ENCODE data around the gene ACSM4. TPM values are rescaled to one million over a fixed set of nuclear protein-coding genes. Genes with fewer than 3 reads are reported as not detected.

ACSM4 gene
- total RNA-seq, 2 experiments from 2014 or later: not detected

DNA sequence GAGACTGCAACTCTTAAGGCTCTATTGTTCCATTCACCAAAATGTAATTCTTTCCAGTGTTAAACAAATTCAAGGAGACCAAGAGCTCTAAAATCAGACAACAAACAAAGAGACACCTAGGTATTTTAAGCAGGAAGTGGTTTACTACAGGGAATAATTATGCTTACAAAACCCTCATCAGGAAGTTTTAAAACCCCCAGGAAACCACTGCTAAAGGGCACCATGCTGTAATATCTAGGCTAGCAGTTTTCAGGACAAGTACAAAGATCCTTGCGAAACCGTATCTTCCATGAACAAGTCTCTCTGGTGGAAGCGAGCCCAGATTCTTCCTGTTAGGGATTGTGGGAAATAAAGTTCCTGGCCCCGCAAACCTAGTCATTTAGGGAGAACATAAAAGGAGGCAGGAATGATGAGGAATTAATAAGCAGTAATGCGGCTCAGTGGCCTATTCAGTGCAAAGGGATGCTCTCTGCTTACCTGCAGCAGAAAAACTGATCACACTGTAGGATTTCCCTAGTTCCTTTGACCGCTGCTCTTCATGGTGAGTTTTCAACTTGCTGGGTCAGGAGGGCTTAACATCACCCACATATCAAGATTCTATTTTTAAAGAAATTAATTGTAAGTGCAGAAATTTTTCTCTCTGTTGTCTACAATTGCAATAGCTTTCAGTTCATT is 42.8 kb downstream of the ACSM4 start:
- DNase-seq (no peak), ATAC-seq (no peak)
- H3K36me3 Mint-ChIP-seq (ENCODE audit: low read depth): no peaks in the 10 kb centered on the region
- H3K4me1 Mint-ChIP-seq (ENCODE audit: low read depth): peaks cover 24% of the 10 kb centered on the region
- H3K4me3 Mint-ChIP-seq: no peak overlapping the region
- no peaks in the 10 kb centered on the region for H3K27me3 Mint-ChIP-seq
- CTCF ChIA-PET: no interaction called here
- H3K27ac Mint-ChIP-seq: peak overlapping the region; percentile 30
- POLR2A ChIA-PET: no interaction called here
- intact Hi-C loops (cut with micrococcal nuclease): no loop called here
- TF ChIP-seq, protein P1, sequence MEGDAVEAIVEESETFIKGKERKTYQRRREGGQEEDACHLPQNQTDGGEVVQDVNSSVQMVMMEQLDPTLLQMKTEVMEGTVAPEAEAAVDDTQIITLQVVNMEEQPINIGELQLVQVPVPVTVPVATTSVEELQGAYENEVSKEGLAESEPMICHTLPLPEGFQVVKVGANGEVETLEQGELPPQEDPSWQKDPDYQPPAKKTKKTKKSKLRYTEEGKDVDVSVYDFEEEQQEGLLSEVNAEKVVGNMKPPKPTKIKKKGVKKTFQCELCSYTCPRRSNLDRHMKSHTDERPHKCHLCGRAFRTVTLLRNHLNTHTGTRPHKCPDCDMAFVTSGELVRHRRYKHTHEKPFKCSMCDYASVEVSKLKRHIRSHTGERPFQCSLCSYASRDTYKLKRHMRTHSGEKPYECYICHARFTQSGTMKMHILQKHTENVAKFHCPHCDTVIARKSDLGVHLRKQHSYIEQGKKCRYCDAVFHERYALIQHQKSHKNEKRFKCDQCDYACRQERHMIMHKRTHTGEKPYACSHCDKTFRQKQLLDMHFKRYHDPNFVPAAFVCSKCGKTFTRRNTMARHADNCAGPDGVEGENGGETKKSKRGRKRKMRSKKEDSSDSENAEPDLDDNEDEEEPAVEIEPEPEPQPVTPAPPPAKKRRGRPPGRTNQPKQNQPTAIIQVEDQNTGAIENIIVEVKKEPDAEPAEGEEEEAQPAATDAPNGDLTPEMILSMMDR (IDR thresholded peaks at IDR 0.05): no peak
- peaks cover 13% of the 10 kb centered on the region for H3K9me3 Mint-ChIP-seq

DNA sequence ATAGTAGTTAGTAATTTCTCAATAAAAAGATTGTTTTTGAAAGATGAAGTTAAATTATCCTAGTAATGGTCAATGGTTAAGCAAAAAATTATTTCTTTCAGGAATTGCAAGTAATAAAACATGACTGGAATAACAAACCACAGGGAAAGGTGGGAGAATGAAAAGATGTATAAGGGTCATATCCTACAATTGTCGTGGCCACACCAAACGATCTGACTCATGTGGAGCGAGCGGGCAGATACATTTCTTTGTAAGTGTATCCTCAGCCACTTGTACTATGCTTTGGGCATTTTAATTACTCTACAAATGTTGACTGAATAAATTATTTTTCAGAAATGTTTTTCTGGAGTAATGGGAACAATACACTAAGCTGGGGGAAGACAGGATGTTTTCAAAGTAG is 45.5 kb downstream of the ACSM4 start:
- ATAC-seq: no peak
- H3K4me1 Mint-ChIP-seq (ENCODE audit: low read depth): peaks cover 24% of the 10 kb centered on the region
- H3K9me3 Mint-ChIP-seq: peaks cover 11% of the 10 kb centered on the region
- no peak overlapping the region for H3K4me3 Mint-ChIP-seq
- TF ChIP-seq, protein P1 (IDR thresholded peaks at IDR 0.05): no peak
- H3K27me3 Mint-ChIP-seq: peaks cover 2% of the 10 kb centered on the region
- ChIA-PET CTCF (interaction anchor here (1.0 kb wide), 1 partner anchor 129 kb away, joined by 3 read pairs; no protein-coding TSS in a partner anchor), POLR2A (no interaction called here)
- no peak for DNase-seq
- H3K36me3 Mint-ChIP-seq (ENCODE audit: low read depth): no peaks in the 10 kb centered on the region
- intact Hi-C loops (cut with micrococcal nuclease): no loop called here
- no peak overlapping the region for H3K27ac Mint-ChIP-seq

DNA sequence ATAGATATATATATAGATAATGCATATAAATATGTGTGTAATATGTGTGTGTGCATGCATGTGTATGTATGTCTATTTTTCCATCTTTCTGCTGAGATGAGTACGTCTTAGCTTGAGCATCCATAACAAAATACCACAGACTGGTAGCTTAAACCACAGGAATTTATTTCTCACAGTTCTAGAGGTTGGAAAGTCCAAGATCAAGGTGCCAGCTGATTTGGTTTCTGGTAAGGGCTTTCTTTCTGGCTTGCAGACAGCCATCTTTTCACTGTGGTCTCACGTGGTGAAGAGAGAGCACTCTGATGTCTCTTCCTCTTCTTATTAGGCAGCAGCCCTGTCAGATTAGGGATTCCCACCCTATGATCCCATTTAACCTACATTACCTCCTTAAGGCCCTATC is 47.3 kb downstream of the ACSM4 start:
- H3K9me3 Mint-ChIP-seq: no peaks in the 10 kb centered on the region
- intact Hi-C loops (cut with micrococcal nuclease): no loop called here
- no peak overlapping the region for H3K4me3 Mint-ChIP-seq
- CTCF ChIA-PET: no interaction called here
- TF ChIP-seq, protein P1 (IDR thresholded peaks at IDR 0.05): no peak
- H3K27ac Mint-ChIP-seq: no peak overlapping the region
- DNase-seq: peak; percentile 3
- POLR2A ChIA-PET: no interaction called here
- no peak for ATAC-seq
- peaks cover 21% of the 10 kb centered on the region for H3K4me1 Mint-ChIP-seq (ENCODE audit: low read depth)
- H3K27me3 Mint-ChIP-seq: peaks cover 2% of the 10 kb centered on the region
- no peaks in the 10 kb centered on the region for H3K36me3 Mint-ChIP-seq (ENCODE audit: low read depth)

DNA sequence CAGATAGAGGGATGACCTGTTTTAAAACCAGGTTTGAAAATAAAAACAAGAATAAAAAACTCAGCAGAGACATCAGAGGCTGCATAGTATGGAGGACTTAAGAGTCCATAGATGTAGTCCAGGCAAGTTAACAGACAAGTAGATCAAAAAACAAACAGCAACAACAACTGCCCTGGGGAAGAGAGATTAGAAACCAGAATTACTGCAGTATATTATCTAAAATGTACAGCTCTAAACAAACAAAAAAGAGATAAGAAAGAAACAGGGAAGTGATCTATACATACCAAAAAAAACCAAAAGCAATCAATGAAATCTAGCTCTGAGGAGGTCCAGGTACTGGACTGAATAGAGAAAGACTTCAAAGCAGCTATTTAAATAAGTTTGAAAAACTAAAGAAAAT is 48.8 kb downstream of the ACSM4 start:
- Mint-ChIP-seq H3K27me3 (peaks cover 3% of the 10 kb centered on the region), H3K4me3 (no peak overlapping the region), H3K4me1 (ENCODE audit: low read depth) (peaks cover 12% of the 10 kb centered on the region), H3K9me3 (no peaks in the 10 kb centered on the region), H3K27ac (no peak overlapping the region), H3K36me3 (ENCODE audit: low read depth) (no peaks in the 10 kb centered on the region)
- TF ChIP-seq, protein P1 (IDR thresholded peaks at IDR 0.05): no peak
- CTCF ChIA-PET: no interaction called here
- POLR2A ChIA-PET: interaction anchor here (0.6 to 0.7 kb wide), 2 partner anchors 13 to 89 kb away, joined by 3 to 4 read pairs; no protein-coding TSS in a partner anchor
- ATAC-seq (no peak), DNase-seq (no peak)
- intact Hi-C loops (cut with micrococcal nuclease): no loop called here

DNA sequence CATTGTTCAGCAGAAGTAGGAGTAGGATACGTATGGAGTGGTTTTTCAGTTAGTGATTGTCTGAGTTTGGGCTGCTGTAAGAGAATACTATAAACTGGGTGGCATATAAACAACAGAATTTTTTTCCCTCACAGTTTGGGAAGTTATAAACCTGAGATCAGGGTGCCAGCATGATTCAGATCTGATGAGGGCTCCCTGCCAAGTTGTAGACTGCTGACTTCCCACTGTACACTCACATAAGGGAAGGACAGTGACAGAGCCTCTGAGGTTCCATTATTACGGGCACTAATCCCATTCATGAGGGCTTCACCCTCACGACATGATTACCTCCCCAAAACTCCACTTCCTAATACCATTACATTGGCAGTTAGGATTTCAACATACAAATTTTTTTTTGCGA is 50.7 kb downstream of the ACSM4 start:
- ChIA-PET POLR2A (no interaction called here), CTCF (no interaction called here)
- intact Hi-C loops (cut with micrococcal nuclease): no loop called here
- H3K4me1 Mint-ChIP-seq (ENCODE audit: low read depth): peaks cover 12% of the 10 kb centered on the region
- no peak overlapping the region for H3K27ac Mint-ChIP-seq
- no peak overlapping the region for H3K4me3 Mint-ChIP-seq
- peaks cover 3% of the 10 kb centered on the region for H3K27me3 Mint-ChIP-seq
- ATAC-seq: no peak
- H3K9me3 Mint-ChIP-seq: no peaks in the 10 kb centered on the region
- DNase-seq: no peak
- H3K36me3 Mint-ChIP-seq (ENCODE audit: low read depth): no peaks in the 10 kb centered on the region
- TF ChIP-seq, protein P1 (IDR thresholded peaks at IDR 0.05): no peak
